ENCODE results near the gene AMIGO1. TPM values are rescaled to one million over a fixed set of nuclear protein-coding genes. Genes with fewer than 3 reads are reported as not detected.

Gene AMIGO1
- total RNA-seq, 4 donors from 2014 or later, result 2.4 to 10.6 (median 5.9) TPM

- TF ChIP-seq CTCF (IDR thresholded peaks at IDR 0.05), result no peak
- DNase-seq (ENCODE audit: low spot score) (no peak), ATAC-seq (ENCODE audit: low FRiP score) (no peak)
These were observed 54.9 kb downstream of the AMIGO1 start for GRCh38 chr1:109454497-109455133.

Other genes with a start within 250 kb of the AMIGO1 start
- 1 to 10 TPM; 1.7 to 8.7 (median 2.1) TPM for gene PSRC1, start 226.6 kb downstream of the AMIGO1 start, total RNA-seq
- gene MYBPHL, start 202.7 kb downstream of the AMIGO1 start, total RNA-seq, result not detected
- 10 to 100 TPM; 55.8 to 79.2 (median 68.3) TPM for gene SORT1, start 111.8 kb downstream of the AMIGO1 start, total RNA-seq
- 10 to 100 TPM; 21.0 to 36.9 (median 29.7) TPM for gene PSMA5, start 83.3 kb downstream of the AMIGO1 start, total RNA-seq
- 1 to 10 TPM; 1.7 to 3.7 (median 2.2) TPM for gene SYPL2, start 43.2 kb downstream of the AMIGO1 start, total RNA-seq
- 1 to 10 TPM; 3.5 to 5.3 (median 4.7) TPM for gene ATXN7L2, start 25.8 kb downstream of the AMIGO1 start, total RNA-seq
- 10 to 100 TPM in 1 of 4 donors, 1 to 10 TPM in 3; 6.1 to 12.0 (median 8.4) TPM for gene CYB561D1, start 15.6 kb downstream of the AMIGO1 start, total RNA-seq
- not detected for gene GPR61, start 30.1 kb upstream of the AMIGO1 start, total RNA-seq
- 1 to 10 TPM; 7.4 to 9.8 (median 8.3) TPM for gene GNAI3, start 38.9 kb upstream of the AMIGO1 start, total RNA-seq
- not detected for gene GNAT2, start 109.9 kb upstream of the AMIGO1 start, total RNA-seq
- gene AMPD2, start 110.1 kb upstream of the AMIGO1 start, total RNA-seq, result 10 to 100 TPM; 33.8 to 88.1 (median 68.6) TPM
- gene GSTM4, start 146.4 kb upstream of the AMIGO1 start, total RNA-seq, result 10 to 100 TPM; 14.7 to 29.8 (median 20.8) TPM
- 10 to 100 TPM; 35.3 to 74.7 (median 52.2) TPM for gene GSTM2, start 158.3 kb upstream of the AMIGO1 start, total RNA-seq
- gene GSTM1, start 178.1 kb upstream of the AMIGO1 start, total RNA-seq, result 10 to 100 TPM in 1 of 4 donors, not detected in 3; 19.3 TPM
- 1 to 10 TPM; 4.2 to 6.6 (median 4.9) TPM for gene GSTM5, start 202.5 kb upstream of the AMIGO1 start, total RNA-seq
- gene GSTM3, start 231.3 kb upstream of the AMIGO1 start, total RNA-seq, result 100 to 1,000 TPM in 1 of 4 donors, 10 to 100 TPM in 3; 34.4 to 223 (median 62.8) TPM

Data from omental fat pad (tissue), 4 donors.